Sigmoid colon (tissue), 4 donors: ENCODE measurements around the gene PSD.

Experiments used
- CTCF ChIP-seq, 4 experiments: fragments of 450-650 bp in 3 of 4; fragments of 200-600 bp in 1 of 4; IDR thresholded peaks; one replicate each; pipeline ENCODE4 v1.5.1; 2016 to 2019; ENCODE audit warnings: antibody characterized with exemption in 4 of 4, mild to moderate bottlenecking in 3 of 4, moderate library complexity in 2 of 4
- POLR2A ChIP-seq, 2 donors: fragments of 450-650 bp; IDR thresholded peaks; one replicate each; pipeline ENCODE4 v1.6.1; 2016; ENCODE audit warnings: antibody characterized with exemption in 2 of 2, mild to moderate bottlenecking in 2 of 2, moderate library complexity in 2 of 2
- POLR2AphosphoS5 ChIP-seq, 4 donors: sonication (generic); formaldehyde crosslinking; IDR thresholded peaks; one replicate each; pipeline ENCODE4 v1.6.1; 2017; ENCODE audit warnings: antibody characterized with exemption in 4 of 4

DNA sequence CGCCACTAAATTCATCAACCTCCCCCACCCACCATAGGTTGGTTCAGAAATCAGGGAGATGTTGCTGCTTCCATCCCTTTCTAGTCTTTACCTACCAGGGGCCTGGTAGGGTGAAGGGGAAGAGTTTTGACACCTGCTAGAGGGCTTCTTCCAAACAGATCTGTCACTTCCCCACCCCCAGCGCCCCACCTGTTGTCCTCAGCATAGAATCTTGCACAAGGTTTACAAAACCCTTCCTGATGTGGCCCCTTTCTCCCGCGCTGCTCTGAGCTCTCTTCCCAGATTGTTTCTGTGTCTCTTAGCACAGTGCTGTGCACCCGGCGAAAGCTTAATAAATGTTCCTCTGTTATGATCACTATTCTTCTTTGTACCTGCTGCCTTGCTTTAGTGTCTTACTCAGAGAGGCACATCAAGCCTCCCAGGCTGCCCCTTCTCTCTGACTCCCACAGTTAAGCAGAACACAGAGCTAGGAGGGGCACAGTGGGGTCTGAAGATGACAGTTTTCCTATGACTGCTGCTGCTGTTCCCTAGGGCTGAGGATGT is 44.0 kb upstream of the PSD start:
- TF ChIP-seq POLR2AphosphoS5 (IDR thresholded peaks at IDR 0.05) (no peak), CTCF (IDR thresholded peaks at IDR 0.05) (no peak), POLR2A (IDR thresholded peaks at IDR 0.05) (no peak)
